Cardiac fibroblast (primary cell): ENCODE measurements around the gene EFCAB5.
"Not testable (repeated sequence)": the region's sequence is repeated elsewhere in the genome, so short reads cannot be mapped to it uniquely, and the experiment has no call there.

Experiments used
- DNase-seq, 2 donors: peaks; one replicate each; pipeline versions ENCODE4 v3.0.0 to v3.0.0-alpha.2; 2010; ENCODE audit warnings: low read depth in 2 of 2
- H3K4me3 ChIP-seq, 2 donors: replicated peaks in 1 of 2; 1 replicate in 1 of 2; 2 replicates in 1 of 2; pipeline ENCODE4 v1.5.1; 2011; ENCODE audit warnings: low read depth in 2 of 2, low read length in 2 of 2, mild to moderate bottlenecking in 2 of 2, moderate library complexity in 1 of 2
- CTCF ChIP-seq: IDR thresholded peaks from one replicate; pipeline ENCODE4 v1.5.1; 2011; ENCODE audit warnings: low read depth, mild to moderate bottlenecking, low read length, inconsistent platforms

The EFCAB5 gene

GRCh38 chr17:30084788-30085187, 143.4 kb downstream of the EFCAB5 start:
- TF ChIP-seq CTCF = no peak
- DNase-seq = no peak
- H3K4me3 ChIP-seq = no peak overlapping the region

- no peak for DNase-seq
- no peak overlapping the region for H3K4me3 ChIP-seq
- no peak for TF ChIP-seq CTCF
These were observed 145.5 kb downstream of the EFCAB5 start for GRCh38 chr17:30086896-30087295.

GRCh38 chr17:30087431-30087830, 146.0 kb downstream of the EFCAB5 start:
- H3K4me3 ChIP-seq = not testable (repeated sequence)

GRCh38 chr17:30091121-30091670, 149.8 kb downstream of the EFCAB5 start:
- H3K4me3 ChIP-seq = no peak overlapping the region
- no peak for TF ChIP-seq CTCF
- peak in 1 of 2 donors; percentile 56 for DNase-seq

More at GRCh38 chr17:30087431-30087830, 146.0 kb downstream of the EFCAB5 start:
- not testable (repeated sequence) for DNase-seq

- TF ChIP-seq CTCF = no peak
- H3K4me3 ChIP-seq = no peak overlapping the region
- peak; percentile 69 to 79 for DNase-seq
These were observed 150.3 kb downstream of the EFCAB5 start for GRCh38 chr17:30091771-30092170.

- DNase-seq = no peak
- no peak for TF ChIP-seq CTCF
- no peak overlapping the region for H3K4me3 ChIP-seq
These were observed 151.5 kb downstream of the EFCAB5 start for GRCh38 chr17:30092886-30093285.

GRCh38 chr17:30093463-30094147, 152.2 kb downstream of the EFCAB5 start:
- H3K4me3 ChIP-seq = no peak overlapping the region
- peak; percentile 71 for DNase-seq
- TF ChIP-seq CTCF = peak; percentile 69
